Activated naive CD8-positive, alpha-beta T cell treated with anti-CD3 and anti-CD28 coated beads for 36 hours (primary cell): ENCODE measurements around the gene WFIKKN2. TPM values are rescaled to one million over a fixed set of nuclear protein-coding genes. Genes with fewer than 3 reads are reported as not detected.

ENCODE experiments used
- DNase-seq: peaks from one replicate; pipeline ENCODE4 v3.0.0; 2021
- H3K27ac Mint-ChIP-seq: one replicate; pipeline ENCODE4 v1.8.0; 2022; ENCODE audit warnings: mild to moderate bottlenecking, moderate library complexity, mixed read lengths
- H3K27me3 Mint-ChIP-seq: one replicate; pipeline ENCODE4 v1.8.0; 2022; ENCODE audit warnings: mild to moderate bottlenecking, mixed read lengths
- H3K36me3 Mint-ChIP-seq: one replicate; pipeline ENCODE4 v1.8.0; 2021; ENCODE audit warnings: mild to moderate bottlenecking, mixed read lengths
- H3K4me1 Mint-ChIP-seq: one replicate; pipeline ENCODE4 v1.8.0; 2021; ENCODE audit warnings: mixed read lengths
- H3K4me3 Mint-ChIP-seq: one replicate; pipeline ENCODE4 v1.8.0; 2022; ENCODE audit warnings: mild to moderate bottlenecking, moderate library complexity, mixed read lengths
- H3K9me3 Mint-ChIP-seq: one replicate; pipeline ENCODE4 v1.8.0; 2022; ENCODE audit warnings: mixed read lengths
- total RNA-seq, 2 experiments: library from RNA; stranded (reverse); gene quantifications; one replicate each; pipeline ENCODE4 v1.2.3, GENCODE V29; 2021

WFIKKN2 gene
- total RNA-seq: not detected

- Mint-ChIP-seq H3K27ac (no peak within 1 kb of the TSS), H3K4me1 (no peaks in the 10 kb centered on the region), H3K36me3 (no peaks in the 10 kb centered on the region), H3K9me3 (no peaks in the 10 kb centered on the region), H3K4me3 (no peak within 1 kb of the TSS), H3K27me3 (peaks cover 9% of the 10 kb centered on the region)
- DNase-seq: no peak
Observed at GRCh38 chr17:50835301-50836234, at the start of gene WFIKKN2. Gene WFIKKN2, plus strand, starts transcription at chr17:50835586. Its CDS starts 352 bp downstream, at chr17:50835938.

- Mint-ChIP-seq H3K36me3 (no peaks in the 10 kb centered on the region), H3K27me3 (peaks cover 12% of the 10 kb centered on the region), H3K4me3 (no peak overlapping the region), H3K27ac (no peak overlapping the region), H3K9me3 (no peaks in the 10 kb centered on the region), H3K4me1 (peaks cover 15% of the 10 kb centered on the region)
- no peak for DNase-seq
Observed at GRCh38 chr17:50785946-50786570, 49.3 kb upstream of the WFIKKN2 start.

GRCh38 chr17:50787106-50787505, 48.3 kb upstream of the WFIKKN2 start:
- Mint-ChIP-seq H3K27ac (no peak overlapping the region), H3K4me1 (peaks cover 11% of the 10 kb centered on the region), H3K36me3 (no peaks in the 10 kb centered on the region), H3K4me3 (no peak overlapping the region), H3K9me3 (no peaks in the 10 kb centered on the region), H3K27me3 (peaks cover 8% of the 10 kb centered on the region)
- DNase-seq: no peak

- H3K9me3 Mint-ChIP-seq: no peaks in the 10 kb centered on the region
- H3K27ac Mint-ChIP-seq: no peak overlapping the region
- DNase-seq: no peak
Observed at GRCh38 chr17:50790618-50791017, 44.8 kb upstream of the WFIKKN2 start.

GRCh38 chr17:50792132-50792531, 43.3 kb upstream of the WFIKKN2 start:
- Mint-ChIP-seq H3K27ac (no peak overlapping the region), H3K4me1 (peaks cover 6% of the 10 kb centered on the region), H3K36me3 (no peaks in the 10 kb centered on the region), H3K4me3 (no peak overlapping the region), H3K27me3 (no peaks in the 10 kb centered on the region), H3K9me3 (no peaks in the 10 kb centered on the region)
- no peak for DNase-seq

More at GRCh38 chr17:50790618-50791017, 44.8 kb upstream of the WFIKKN2 start:
- Mint-ChIP-seq H3K36me3 (no peaks in the 10 kb centered on the region), H3K4me1 (peaks cover 6% of the 10 kb centered on the region), H3K27me3 (no peaks in the 10 kb centered on the region), H3K4me3 (no peak overlapping the region)

GRCh38 chr17:50793007-50793406, 42.4 kb upstream of the WFIKKN2 start:
- H3K4me3 Mint-ChIP-seq: no peak overlapping the region
- H3K4me1 Mint-ChIP-seq: peaks cover 4% of the 10 kb centered on the region
- H3K27ac Mint-ChIP-seq: no peak overlapping the region
- H3K9me3 Mint-ChIP-seq: no peaks in the 10 kb centered on the region
- no peak for DNase-seq
- H3K36me3 Mint-ChIP-seq: no peaks in the 10 kb centered on the region
- no peaks in the 10 kb centered on the region for H3K27me3 Mint-ChIP-seq

GRCh38 chr17:50794361-50794760, 41.0 kb upstream of the WFIKKN2 start:
- Mint-ChIP-seq H3K4me1 (no peaks in the 10 kb centered on the region), H3K9me3 (no peaks in the 10 kb centered on the region), H3K27me3 (no peaks in the 10 kb centered on the region), H3K4me3 (no peak overlapping the region), H3K27ac (no peak overlapping the region), H3K36me3 (no peaks in the 10 kb centered on the region)
- no peak for DNase-seq

- Mint-ChIP-seq H3K36me3 (no peaks in the 10 kb centered on the region), H3K9me3 (no peaks in the 10 kb centered on the region), H3K27me3 (no peaks in the 10 kb centered on the region), H3K27ac (no peak overlapping the region), H3K4me1 (no peaks in the 10 kb centered on the region), H3K4me3 (no peak overlapping the region)
- no peak for DNase-seq
Observed at GRCh38 chr17:50797135-50797810, 38.1 kb upstream of the WFIKKN2 start.

- Mint-ChIP-seq H3K36me3 (no peaks in the 10 kb centered on the region), H3K27me3 (no peaks in the 10 kb centered on the region), H3K27ac (peak overlapping the region; percentile 31), H3K4me1 (no peaks in the 10 kb centered on the region), H3K4me3 (no peak overlapping the region), H3K9me3 (no peaks in the 10 kb centered on the region)
- DNase-seq: no peak
Observed at GRCh38 chr17:50798424-50799288, 36.7 kb upstream of the WFIKKN2 start.

GRCh38 chr17:50799582-50799981, 35.8 kb upstream of the WFIKKN2 start:
- Mint-ChIP-seq H3K9me3 (no peaks in the 10 kb centered on the region), H3K4me1 (no peaks in the 10 kb centered on the region), H3K4me3 (no peak overlapping the region), H3K27ac (no peak overlapping the region), H3K36me3 (no peaks in the 10 kb centered on the region), H3K27me3 (no peaks in the 10 kb centered on the region)
- DNase-seq: no peak

- Mint-ChIP-seq H3K36me3 (no peaks in the 10 kb centered on the region), H3K4me3 (no peak overlapping the region), H3K27me3 (no peaks in the 10 kb centered on the region), H3K27ac (no peak overlapping the region), H3K4me1 (no peaks in the 10 kb centered on the region), H3K9me3 (no peaks in the 10 kb centered on the region)
- no peak for DNase-seq
Observed at GRCh38 chr17:50800196-50800700, 35.1 kb upstream of the WFIKKN2 start.

GRCh38 chr17:50802609-50803571, 32.5 kb upstream of the WFIKKN2 start:
- Mint-ChIP-seq H3K27ac (no peak overlapping the region), H3K27me3 (no peaks in the 10 kb centered on the region), H3K4me3 (no peak overlapping the region), H3K9me3 (no peaks in the 10 kb centered on the region), H3K36me3 (no peaks in the 10 kb centered on the region), H3K4me1 (no peaks in the 10 kb centered on the region)
- DNase-seq: no peak

- no peak for DNase-seq
- Mint-ChIP-seq H3K9me3 (no peaks in the 10 kb centered on the region), H3K36me3 (no peaks in the 10 kb centered on the region), H3K27me3 (no peaks in the 10 kb centered on the region), H3K27ac (no peak overlapping the region), H3K4me1 (no peaks in the 10 kb centered on the region), H3K4me3 (no peak overlapping the region)
Observed at GRCh38 chr17:50803676-50804075, 31.7 kb upstream of the WFIKKN2 start.
